Measurements from ENCODE around the gene XRCC2. TPM values are rescaled to one million over a fixed set of nuclear protein-coding genes. Genes with fewer than 3 reads are reported as not detected.

XRCC2 gene
- total and polyA plus RNA-seq, 2 donors from 2014 or later: 0.22 to 0.44 TPM

DNA sequence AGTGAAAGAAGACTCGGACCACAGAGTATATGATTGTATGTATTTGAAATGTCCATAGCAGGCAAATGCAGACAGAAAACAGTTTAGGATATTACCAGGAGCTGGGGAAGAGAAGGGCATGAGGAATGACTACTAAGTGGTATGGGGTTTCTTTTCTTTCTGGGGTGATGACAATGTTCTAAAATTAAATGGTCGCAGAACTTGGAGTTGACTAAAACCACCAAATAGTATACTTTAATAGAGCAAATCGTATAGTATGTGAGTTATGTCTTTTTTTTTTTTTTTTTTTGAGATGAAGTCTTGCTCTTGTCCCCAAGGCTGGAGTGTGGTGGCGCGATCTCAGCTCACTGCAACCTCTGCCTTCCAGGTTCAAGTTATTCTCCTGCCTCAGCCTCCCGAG lies 34.6 kb downstream of the XRCC2 start:
- FAIRE-seq (no peak), DNase-seq (no peak)
- Histone ChIP-seq H3K9me3 (ENCODE audit: control insufficient read depth in 2 of 3, insufficient read depth in 1 of 3, low read length in 3 of 3) (no peaks in the 10 kb centered on the region), H3K4me1 (ENCODE audit: control insufficient read depth in 2 of 3, insufficient read depth in 2 of 3, low read depth in 1 of 3, low read length in 3 of 3) (no peaks in the 10 kb centered on the region), H3K4me3 (ENCODE audit: low read length in 3 of 3) (no peak overlapping the region), H3K36me3 (ENCODE audit: control insufficient read depth in 2 of 3, insufficient read depth in 3 of 3, low read length in 3 of 3) (no peaks in the 10 kb centered on the region), H3K27ac (ENCODE audit: low read depth in 2 of 2, low read length in 2 of 2) (no peak overlapping the region), H3K27me3 (ENCODE audit: control insufficient read depth, insufficient read depth, low read length) (no peaks in the 10 kb centered on the region), H3K9ac (ENCODE audit: low read length in 3 of 3) (no peak overlapping the region)
- intact Hi-C loops (cut with DNase I): no loop called here
- TF ChIP-seq, protein P1, sequence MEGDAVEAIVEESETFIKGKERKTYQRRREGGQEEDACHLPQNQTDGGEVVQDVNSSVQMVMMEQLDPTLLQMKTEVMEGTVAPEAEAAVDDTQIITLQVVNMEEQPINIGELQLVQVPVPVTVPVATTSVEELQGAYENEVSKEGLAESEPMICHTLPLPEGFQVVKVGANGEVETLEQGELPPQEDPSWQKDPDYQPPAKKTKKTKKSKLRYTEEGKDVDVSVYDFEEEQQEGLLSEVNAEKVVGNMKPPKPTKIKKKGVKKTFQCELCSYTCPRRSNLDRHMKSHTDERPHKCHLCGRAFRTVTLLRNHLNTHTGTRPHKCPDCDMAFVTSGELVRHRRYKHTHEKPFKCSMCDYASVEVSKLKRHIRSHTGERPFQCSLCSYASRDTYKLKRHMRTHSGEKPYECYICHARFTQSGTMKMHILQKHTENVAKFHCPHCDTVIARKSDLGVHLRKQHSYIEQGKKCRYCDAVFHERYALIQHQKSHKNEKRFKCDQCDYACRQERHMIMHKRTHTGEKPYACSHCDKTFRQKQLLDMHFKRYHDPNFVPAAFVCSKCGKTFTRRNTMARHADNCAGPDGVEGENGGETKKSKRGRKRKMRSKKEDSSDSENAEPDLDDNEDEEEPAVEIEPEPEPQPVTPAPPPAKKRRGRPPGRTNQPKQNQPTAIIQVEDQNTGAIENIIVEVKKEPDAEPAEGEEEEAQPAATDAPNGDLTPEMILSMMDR (IDR thresholded peaks at IDR 0.05; ENCODE audit: borderline replicate concordance, extremely low read depth, insufficient read depth): no peak

DNA sequence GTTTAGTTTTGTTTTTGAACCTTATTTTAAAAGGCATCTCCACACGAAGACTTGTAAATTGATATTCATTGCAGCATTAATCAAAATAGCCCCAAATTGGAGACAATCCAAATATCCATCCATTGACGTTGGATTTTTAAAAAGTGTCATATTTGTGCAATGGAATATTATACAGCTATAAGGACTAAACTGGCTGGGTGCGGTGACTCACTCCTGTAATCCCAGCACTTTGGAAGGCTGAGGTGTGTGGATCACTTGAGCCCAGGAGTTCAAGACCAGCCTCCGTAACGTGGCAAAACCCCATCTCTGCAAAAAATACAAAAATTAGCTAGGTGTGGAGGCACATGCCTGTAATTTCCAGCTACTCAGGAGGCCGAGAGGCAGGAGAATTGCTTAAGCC lies 35.1 kb downstream of the XRCC2 start:
- no peak for DNase-seq
- FAIRE-seq: no peak
- no peak overlapping the region for H3K4me3 ChIP-seq (ENCODE audit: low read length in 3 of 3)
- H3K27ac ChIP-seq (ENCODE audit: low read depth in 2 of 2, low read length in 2 of 2): no peak overlapping the region
- H3K4me1 ChIP-seq (ENCODE audit: control insufficient read depth in 2 of 3, insufficient read depth in 2 of 3, low read depth in 1 of 3, low read length in 3 of 3): no peaks in the 10 kb centered on the region
- no peaks in the 10 kb centered on the region for H3K36me3 ChIP-seq (ENCODE audit: control insufficient read depth in 2 of 3, insufficient read depth in 3 of 3, low read length in 3 of 3)
- TF ChIP-seq, protein P1 (IDR thresholded peaks at IDR 0.05; ENCODE audit: borderline replicate concordance, extremely low read depth, insufficient read depth): no peak
- H3K9me3 ChIP-seq (ENCODE audit: control insufficient read depth in 2 of 3, insufficient read depth in 1 of 3, low read length in 3 of 3): no peaks in the 10 kb centered on the region
- no peaks in the 10 kb centered on the region for H3K27me3 ChIP-seq (ENCODE audit: control insufficient read depth, insufficient read depth, low read length)
- intact Hi-C loops (cut with DNase I): no loop called here
- H3K9ac ChIP-seq (ENCODE audit: low read length in 3 of 3): no peak overlapping the region

DNA sequence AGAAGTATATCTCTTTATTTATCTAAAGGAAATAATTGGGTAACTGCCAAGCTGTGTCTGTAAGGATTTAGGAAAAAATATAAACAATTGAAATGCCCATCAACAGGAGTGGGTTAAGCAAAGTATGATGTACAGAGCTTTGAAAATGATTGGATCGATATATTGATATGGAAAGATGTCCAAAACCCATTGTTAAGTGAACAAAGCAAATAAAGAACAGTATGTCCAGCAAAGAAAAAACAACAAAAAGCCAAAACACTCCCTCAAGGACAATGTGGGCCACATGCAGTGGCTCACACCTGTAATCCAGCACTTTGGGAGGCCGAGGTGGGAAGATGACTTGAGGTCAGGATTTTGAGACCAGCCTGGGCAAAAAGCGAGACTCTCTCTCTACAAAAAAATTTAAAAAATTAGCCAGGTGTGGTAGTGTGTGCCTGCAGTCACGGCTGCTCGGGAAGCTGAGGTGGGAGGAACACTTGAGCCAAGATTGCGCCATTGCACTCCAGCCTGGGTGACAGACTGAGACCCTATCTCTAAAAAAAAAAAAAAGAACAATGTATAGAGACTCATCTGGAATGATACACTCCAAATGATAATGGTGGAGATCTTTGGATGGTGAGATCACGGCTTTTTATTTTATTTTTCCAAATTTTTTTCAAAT lies 37.9 kb downstream of the XRCC2 start:
- Histone ChIP-seq H3K4me1 (ENCODE audit: control insufficient read depth in 2 of 3, insufficient read depth in 2 of 3, low read depth in 1 of 3, low read length in 3 of 3) (no peaks in the 10 kb centered on the region), H3K36me3 (ENCODE audit: control insufficient read depth in 2 of 3, insufficient read depth in 3 of 3, low read length in 3 of 3) (no peaks in the 10 kb centered on the region), H3K9me3 (ENCODE audit: control insufficient read depth in 2 of 3, insufficient read depth in 1 of 3, low read length in 3 of 3) (no peaks in the 10 kb centered on the region), H3K4me3 (ENCODE audit: low read length in 3 of 3) (no peak overlapping the region), H3K27me3 (ENCODE audit: control insufficient read depth, insufficient read depth, low read length) (no peaks in the 10 kb centered on the region), H3K27ac (ENCODE audit: low read depth in 2 of 2, low read length in 2 of 2) (no peak overlapping the region), H3K9ac (ENCODE audit: low read length in 3 of 3) (no peak overlapping the region)
- no peak for FAIRE-seq
- DNase-seq: no peak
- intact Hi-C loops (cut with DNase I): no loop called here
- TF ChIP-seq, protein P1 (IDR thresholded peaks at IDR 0.05; ENCODE audit: borderline replicate concordance, extremely low read depth, insufficient read depth): no peak

DNA sequence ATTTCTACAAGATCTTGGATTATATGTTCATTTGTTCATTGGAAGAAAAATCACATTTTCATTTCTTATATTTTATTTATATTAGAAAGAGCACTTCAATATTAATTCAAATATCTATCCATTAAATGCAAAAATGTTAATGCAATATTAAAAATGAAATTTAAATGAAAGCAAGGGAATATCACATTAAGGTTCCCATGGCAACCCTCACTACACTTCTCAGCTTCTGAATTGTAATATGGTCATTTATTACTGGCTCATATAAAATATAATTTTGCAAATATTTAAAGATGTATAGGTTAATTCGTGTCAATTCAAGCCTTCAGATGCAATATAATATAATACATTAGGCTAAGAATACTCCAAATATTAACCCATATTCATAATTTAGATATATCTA lies 38.8 kb downstream of the XRCC2 start:
- intact Hi-C loops (cut with DNase I): no loop called here

More for the DNA sequence above, 38.8 kb downstream of the XRCC2 start:
- Histone ChIP-seq H3K27me3 (ENCODE audit: control insufficient read depth, insufficient read depth, low read length) (no peaks in the 10 kb centered on the region), H3K27ac (ENCODE audit: low read depth in 2 of 2, low read length in 2 of 2) (no peak overlapping the region), H3K4me1 (ENCODE audit: control insufficient read depth in 2 of 3, insufficient read depth in 2 of 3, low read depth in 1 of 3, low read length in 3 of 3) (no peaks in the 10 kb centered on the region), H3K36me3 (ENCODE audit: control insufficient read depth in 2 of 3, insufficient read depth in 3 of 3, low read length in 3 of 3) (no peaks in the 10 kb centered on the region), H3K9me3 (ENCODE audit: control insufficient read depth in 2 of 3, insufficient read depth in 1 of 3, low read length in 3 of 3) (no peaks in the 10 kb centered on the region), H3K4me3 (ENCODE audit: low read length in 3 of 3) (no peak overlapping the region), H3K9ac (ENCODE audit: low read length in 3 of 3) (no peak overlapping the region)
- DNase-seq (no peak), FAIRE-seq (no peak)
- TF ChIP-seq, protein P1 (IDR thresholded peaks at IDR 0.05; ENCODE audit: borderline replicate concordance, extremely low read depth, insufficient read depth): no peak

All from kidney (tissue), 14 donors.